H9 (cell line): ENCODE data around the gene SZT2. TPM values are rescaled to one million over a fixed set of nuclear protein-coding genes. Genes with fewer than 3 reads are reported as not detected.

ENCODE experiments used
- DNase-seq: peaks from one replicate; pipeline ENCODE4 v3.0.0-alpha.2; 2017
- H2AFZ ChIP-seq: one replicate; pipeline ENCODE4 v1.6.1; 2013; ENCODE audit warnings: mild to moderate bottlenecking, low read length, control low read depth, moderate library complexity
- H2AK5ac ChIP-seq: 2 replicates; pipeline ENCODE4 v1.6.1; 2013; ENCODE audit warnings: low read length, control low read depth, mixed read lengths; ENCODE audit not compliant: insufficient read length
- H2BK120ac ChIP-seq: one replicate; pipeline ENCODE4 v1.6.1; 2013; ENCODE audit warnings: low read depth, mild to moderate bottlenecking, low read length, control low read depth, inconsistent platforms; ENCODE audit not compliant: poor library complexity, severe bottlenecking
- H2BK12ac ChIP-seq: 2 replicates; pipeline ENCODE4 v1.6.1; 2013; ENCODE audit warnings: low read length, control low read depth, mixed read lengths, low read depth; ENCODE audit not compliant: insufficient read length
- H2BK15ac ChIP-seq: 2 replicates; pipeline ENCODE4 v1.6.1; 2013; ENCODE audit warnings: low read depth, low read length, control low read depth
- H2BK20ac ChIP-seq: one replicate; pipeline ENCODE4 v1.6.1; 2013; ENCODE audit warnings: low read depth, mild to moderate bottlenecking, low read length, control low read depth, inconsistent platforms; ENCODE audit not compliant: poor library complexity, severe bottlenecking
- H2BK5ac ChIP-seq: 2 replicates; pipeline ENCODE4 v1.6.1; 2013; ENCODE audit warnings: low read length, control low read depth, mixed read lengths; ENCODE audit not compliant: insufficient read length
- H3K14ac ChIP-seq: 2 replicates; pipeline ENCODE4 v1.6.1; 2013; ENCODE audit warnings: low read length, control low read depth; ENCODE audit not compliant: insufficient read depth
- H3K18ac ChIP-seq: 2 replicates; pipeline ENCODE4 v1.6.1; 2013; ENCODE audit warnings: low read depth, mild to moderate bottlenecking, mixed read lengths, low read length, control low read depth; ENCODE audit not compliant: insufficient read length
- H3K23ac ChIP-seq: 2 replicates; pipeline ENCODE4 v1.6.1; 2013; ENCODE audit warnings: low read length, control low read depth, mixed read lengths, low read depth; ENCODE audit not compliant: insufficient read length
- H3K23me2 ChIP-seq: 2 replicates; pipeline ENCODE4 v1.6.1; 2013; ENCODE audit warnings: low read depth, mild to moderate bottlenecking, mixed read lengths, low read length, control low read depth; ENCODE audit not compliant: insufficient read length, poor library complexity, severe bottlenecking
- H3K27ac ChIP-seq: 2 replicates; pipeline ENCODE4 v1.5.1; 2013; ENCODE audit warnings: low read length, control low read depth, mixed read lengths, low read depth; ENCODE audit not compliant: insufficient read length
- H3K27me3 ChIP-seq: 2 replicates; pipeline ENCODE4 v1.6.1; 2013; ENCODE audit warnings: low read length, control low read depth, inconsistent platforms; ENCODE audit not compliant: insufficient read depth
- H3K4ac ChIP-seq: 2 replicates; pipeline ENCODE4 v1.6.1; 2013; ENCODE audit warnings: low read depth, mild to moderate bottlenecking, control low read depth, inconsistent platforms, low read length, moderate library complexity
- H3K4me1 ChIP-seq: 2 replicates; pipeline ENCODE4 v1.6.1; 2013; ENCODE audit warnings: low read length, control low read depth, inconsistent platforms; ENCODE audit not compliant: insufficient read depth
- H3K4me2 ChIP-seq: 2 replicates; pipeline ENCODE4 v1.6.1; 2013; ENCODE audit warnings: low read length, control low read depth, mixed read lengths; ENCODE audit not compliant: insufficient read length, insufficient read depth
- H3K56ac ChIP-seq: 2 replicates; pipeline ENCODE4 v1.6.1; 2013; ENCODE audit warnings: low read depth, mild to moderate bottlenecking, mixed read lengths, low read length, control low read depth; ENCODE audit not compliant: insufficient read length
- H3K79me1 ChIP-seq: 2 replicates; pipeline ENCODE4 v1.6.1; 2013; ENCODE audit warnings: low read depth, mild to moderate bottlenecking, moderate library complexity, low read length, control low read depth, inconsistent platforms; ENCODE audit not compliant: insufficient read depth, poor library complexity, severe bottlenecking
- H3K79me2 ChIP-seq: 2 replicates; pipeline ENCODE4 v1.6.1; 2013; ENCODE audit warnings: low read length, control low read depth, inconsistent platforms; ENCODE audit not compliant: insufficient read depth
- H3K9ac ChIP-seq: 2 replicates; pipeline ENCODE4 v1.6.1; 2013; ENCODE audit warnings: low read length, control low read depth, mixed read lengths; ENCODE audit not compliant: insufficient read length; ENCODE audit errors: extremely low read depth
- H3K9me3 ChIP-seq: one replicate; pipeline ENCODE4 v1.6.1; 2013; ENCODE audit warnings: low read depth, low read length, inconsistent platforms; ENCODE audit not compliant: control insufficient read depth
- H3T11ph ChIP-seq: one replicate; pipeline ENCODE4 v1.6.1; 2013; ENCODE audit warnings: mild to moderate bottlenecking, low read length, control low read depth, inconsistent platforms
- H4K20me1 ChIP-seq: one replicate; pipeline ENCODE4 v1.6.1; 2013; ENCODE audit not compliant: control insufficient read depth, insufficient read length, insufficient read depth
- H4K5ac ChIP-seq: 2 replicates; pipeline ENCODE4 v1.6.1; 2013; ENCODE audit warnings: low read depth, mild to moderate bottlenecking, mixed read lengths, low read length, control low read depth; ENCODE audit not compliant: insufficient read length
- H4K8ac ChIP-seq: replicated peaks from 2 replicates; pipeline ENCODE4 v1.6.1; 2013; ENCODE audit warnings: low read length, control low read depth, mixed read lengths, low read depth; ENCODE audit not compliant: insufficient read length
- H4K91ac ChIP-seq: 2 replicates; pipeline ENCODE4 v1.6.1; 2013; ENCODE audit warnings: low read depth, mild to moderate bottlenecking, moderate library complexity, mixed read lengths, low read length, control low read depth; ENCODE audit not compliant: insufficient read length
- H3K27ac Mint-ChIP-seq, 3 experiments: 2 replicates in 2 of 3; 3 replicates in 1 of 3; pipeline ENCODE4 v1.8.0; 2020 to 2021; ENCODE audit warnings: mixed read lengths in 3 of 3, mild to moderate bottlenecking in 1 of 3, moderate library complexity in 1 of 3
- H3K27me3 Mint-ChIP-seq: 2 replicates; pipeline ENCODE4 v1.8.0; 2021; ENCODE audit warnings: low read depth, mild to moderate bottlenecking, moderate library complexity, mixed read lengths
- H3K36me3 Mint-ChIP-seq, 3 experiments: 2 replicates in 2 of 3; 3 replicates in 1 of 3; pipeline ENCODE4 v1.8.0; 2020 to 2021; ENCODE audit warnings: low read depth in 3 of 3, mixed read lengths in 3 of 3; ENCODE audit not compliant: insufficient read depth in 1 of 3
- H3K4me1 Mint-ChIP-seq, 2 experiments: 2 replicates each; pipeline ENCODE4 v1.8.0; 2020; ENCODE audit warnings: mixed read lengths in 2 of 2
- H3K4me3 Mint-ChIP-seq, 2 experiments: 2 replicates in 1 of 2; 3 replicates in 1 of 2; pipeline ENCODE4 v1.8.0; 2020 to 2021; ENCODE audit warnings: mild to moderate bottlenecking in 2 of 2, mixed read lengths in 2 of 2, moderate library complexity in 1 of 2
- H3K9me3 Mint-ChIP-seq, 2 experiments: 2 replicates in 1 of 2; 3 replicates in 1 of 2; pipeline ENCODE4 v1.8.0; 2020; ENCODE audit warnings: mild to moderate bottlenecking in 2 of 2, mixed read lengths in 2 of 2, moderate library complexity in 1 of 2
- WGBS: extraction: QIAGEN DNeasy Blood & Tissue Kit; methylation state at CpG from one replicate; pipeline ENCODE4 v1.1.7; 2013; ENCODE audit warnings: missing lambda C conversion rate, low lambda C conversion rate, mixed read lengths; ENCODE audit not compliant: insufficient read length; ENCODE audit errors: extremely low coverage; 5-methylcytosine and 5-hydroxymethylcytosine counted together
- total RNA-seq: library from RNA; stranded (reverse); gene quantifications from 2 replicates; pipeline ENCODE4 v1.2.1, GENCODE V29; 2021
- TF ChIP-seq, protein P1 (sequence below): fragments of 200-600 bp; sonication (generic); conservative IDR thresholded peaks from 3 replicates; pipeline ENCODE4 v1.8.0; 2021; ENCODE audit warnings: antibody characterized with exemption, mild to moderate bottlenecking

SZT2 gene
- total RNA-seq, 1 experiment from 2014 or later, result 16.8 TPM

DNA sequence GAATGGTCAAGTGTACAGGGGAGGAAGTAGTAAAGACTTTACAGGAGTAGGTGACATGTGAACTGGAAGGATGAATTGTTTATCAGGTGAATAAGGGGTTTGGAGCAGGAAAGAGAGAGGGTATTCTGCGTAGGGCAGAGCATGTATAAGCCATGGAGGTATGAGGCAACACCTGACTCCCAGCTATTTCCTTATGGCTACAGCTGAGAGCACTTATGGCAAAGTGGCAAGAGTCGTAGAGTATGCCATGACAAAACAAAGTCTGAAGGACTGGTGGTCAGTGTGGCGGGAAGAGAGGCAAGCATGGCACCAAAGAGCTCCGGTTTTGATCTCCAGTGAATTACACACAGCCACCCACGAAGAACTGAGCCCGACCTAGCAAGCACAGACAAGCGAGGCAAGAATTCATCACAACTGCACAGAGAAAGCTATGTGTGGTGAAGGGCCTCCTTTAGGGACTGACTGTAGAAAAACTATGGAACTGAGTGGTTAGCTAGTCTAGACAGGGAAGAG, 12.9 kb upstream of the SZT2 start:
- H3K18ac ChIP-seq, result no peak overlapping the region
- no peak overlapping the region for H3K56ac ChIP-seq
- no peak overlapping the region for H2AFZ ChIP-seq
- H3K9me3 ChIP-seq, result no peaks in the 10 kb centered on the region
- no peak overlapping the region for H3T11ph ChIP-seq
- H3K36me3 Mint-ChIP-seq, result peaks cover 0 to 8% (median 0%) of the 10 kb centered on the region in 3 experiments; a peak in 1 of 7 replicates
- no peak overlapping the region for H4K91ac ChIP-seq
- H3K79me1 ChIP-seq, result no peaks in the 10 kb centered on the region
- H3K27me3 ChIP-seq, result no peaks in the 10 kb centered on the region
- H3K27ac ChIP-seq, result no peak overlapping the region
- H2AK5ac ChIP-seq, result no peak overlapping the region
- no peaks in the 10 kb centered on the region for H4K20me1 ChIP-seq
- no peak overlapping the region for H3K9ac ChIP-seq
- H3K4me1 ChIP-seq, result no peaks in the 10 kb centered on the region
- no peak overlapping the region for H4K8ac ChIP-seq
- no peak overlapping the region for H3K4me3 Mint-ChIP-seq
- no CpG with 5 or more reads among the region's 7 CpGs for whole genome bisulfite sequencing
- H2BK20ac ChIP-seq, result no peak overlapping the region
- H3K14ac ChIP-seq, result no peak overlapping the region
- H3K79me2 ChIP-seq, result no peaks in the 10 kb centered on the region
- no peak for DNase-seq
- H3K23ac ChIP-seq, result no peak overlapping the region
- H3K4ac ChIP-seq, result no peak overlapping the region
- peaks cover 3 to 7% of the 10 kb centered on the region in 2 experiments for H3K4me1 Mint-ChIP-seq
- H3K4me2 ChIP-seq, result no peak overlapping the region
- H3K23me2 ChIP-seq, result no peaks in the 10 kb centered on the region
- no peak overlapping the region for H2BK15ac ChIP-seq
- no peak overlapping the region for H4K5ac ChIP-seq
- no peak overlapping the region for H2BK120ac ChIP-seq
- no peaks in the 10 kb centered on the region for H3K9me3 Mint-ChIP-seq
- no peak overlapping the region; a peak in 1 of 7 replicates for H3K27ac Mint-ChIP-seq
- TF ChIP-seq, protein P1, sequence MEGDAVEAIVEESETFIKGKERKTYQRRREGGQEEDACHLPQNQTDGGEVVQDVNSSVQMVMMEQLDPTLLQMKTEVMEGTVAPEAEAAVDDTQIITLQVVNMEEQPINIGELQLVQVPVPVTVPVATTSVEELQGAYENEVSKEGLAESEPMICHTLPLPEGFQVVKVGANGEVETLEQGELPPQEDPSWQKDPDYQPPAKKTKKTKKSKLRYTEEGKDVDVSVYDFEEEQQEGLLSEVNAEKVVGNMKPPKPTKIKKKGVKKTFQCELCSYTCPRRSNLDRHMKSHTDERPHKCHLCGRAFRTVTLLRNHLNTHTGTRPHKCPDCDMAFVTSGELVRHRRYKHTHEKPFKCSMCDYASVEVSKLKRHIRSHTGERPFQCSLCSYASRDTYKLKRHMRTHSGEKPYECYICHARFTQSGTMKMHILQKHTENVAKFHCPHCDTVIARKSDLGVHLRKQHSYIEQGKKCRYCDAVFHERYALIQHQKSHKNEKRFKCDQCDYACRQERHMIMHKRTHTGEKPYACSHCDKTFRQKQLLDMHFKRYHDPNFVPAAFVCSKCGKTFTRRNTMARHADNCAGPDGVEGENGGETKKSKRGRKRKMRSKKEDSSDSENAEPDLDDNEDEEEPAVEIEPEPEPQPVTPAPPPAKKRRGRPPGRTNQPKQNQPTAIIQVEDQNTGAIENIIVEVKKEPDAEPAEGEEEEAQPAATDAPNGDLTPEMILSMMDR, result no peak
- no peaks in the 10 kb centered on the region for H3K27me3 Mint-ChIP-seq
- H2BK12ac ChIP-seq, result no peak overlapping the region
- H2BK5ac ChIP-seq, result no peak overlapping the region
